Mammary epithelial cell (primary cell): ENCODE results near the gene ZKSCAN2.

Source experiments
- EZH2 ChIP-seq: IDR thresholded peaks from 2 replicates; pipeline ENCODE4 v1.6.1; 2012; ENCODE audit warnings: low read length, inconsistent platforms, borderline replicate concordance
- TF ChIP-seq, protein P1 (sequence below), 2 donors: IDR thresholded peaks in 1 of 2; conservative IDR thresholded peaks in 1 of 2; 2 replicates each; pipeline ENCODE4 v1.5.1; 2011 to 2012; ENCODE audit warnings: inconsistent platforms in 2 of 2, low read length in 2 of 2, mild to moderate bottlenecking in 2 of 2, control low read depth in 1 of 2, low read depth in 1 of 2; ENCODE audit not compliant: insufficient read depth in 1 of 2; ENCODE audit errors: extremely low read depth in 1 of 2

DNA sequence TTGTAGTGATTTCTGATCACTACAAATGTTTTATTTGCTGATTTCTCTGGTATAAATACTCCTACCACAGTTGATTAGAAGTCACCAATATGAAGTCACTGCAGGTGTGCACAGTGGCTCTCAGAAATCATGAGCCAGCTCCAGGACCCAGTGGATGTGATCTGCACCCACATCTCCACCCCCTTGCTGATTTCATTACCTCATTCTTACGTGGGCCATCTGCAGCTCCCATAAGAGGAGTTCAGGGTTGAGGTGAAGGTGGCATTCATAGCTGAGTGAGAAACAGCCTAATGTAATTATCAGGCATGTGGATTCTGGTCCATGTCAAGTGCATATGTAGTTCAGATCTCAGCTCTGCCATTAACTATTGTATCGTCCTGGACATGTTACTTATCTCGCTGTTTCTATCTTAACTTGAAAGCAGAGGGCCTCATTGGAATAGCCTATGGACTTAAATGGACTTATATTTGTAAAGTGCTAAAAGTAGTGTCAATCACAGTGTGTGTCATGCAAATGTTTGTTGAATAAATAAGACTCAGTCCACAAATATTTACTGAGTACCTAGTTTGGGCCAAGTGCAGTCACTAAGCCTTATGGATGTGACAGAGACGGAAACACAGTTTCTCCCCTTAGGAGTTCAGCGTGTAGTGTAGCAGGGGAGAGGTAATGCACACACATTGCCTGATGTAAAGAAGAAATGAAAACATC is 40.7 kb upstream of the ZKSCAN2 start:
- TF ChIP-seq, protein P1, sequence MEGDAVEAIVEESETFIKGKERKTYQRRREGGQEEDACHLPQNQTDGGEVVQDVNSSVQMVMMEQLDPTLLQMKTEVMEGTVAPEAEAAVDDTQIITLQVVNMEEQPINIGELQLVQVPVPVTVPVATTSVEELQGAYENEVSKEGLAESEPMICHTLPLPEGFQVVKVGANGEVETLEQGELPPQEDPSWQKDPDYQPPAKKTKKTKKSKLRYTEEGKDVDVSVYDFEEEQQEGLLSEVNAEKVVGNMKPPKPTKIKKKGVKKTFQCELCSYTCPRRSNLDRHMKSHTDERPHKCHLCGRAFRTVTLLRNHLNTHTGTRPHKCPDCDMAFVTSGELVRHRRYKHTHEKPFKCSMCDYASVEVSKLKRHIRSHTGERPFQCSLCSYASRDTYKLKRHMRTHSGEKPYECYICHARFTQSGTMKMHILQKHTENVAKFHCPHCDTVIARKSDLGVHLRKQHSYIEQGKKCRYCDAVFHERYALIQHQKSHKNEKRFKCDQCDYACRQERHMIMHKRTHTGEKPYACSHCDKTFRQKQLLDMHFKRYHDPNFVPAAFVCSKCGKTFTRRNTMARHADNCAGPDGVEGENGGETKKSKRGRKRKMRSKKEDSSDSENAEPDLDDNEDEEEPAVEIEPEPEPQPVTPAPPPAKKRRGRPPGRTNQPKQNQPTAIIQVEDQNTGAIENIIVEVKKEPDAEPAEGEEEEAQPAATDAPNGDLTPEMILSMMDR (conservative IDR thresholded peaks at IDR 0.05 in 1 of 2, IDR thresholded peaks at IDR 0.05 in 1 of 2; ENCODE audit: extremely low read depth in 1 of 2, insufficient read depth in 1 of 2, low read depth in 1 of 2, low read length in 2 of 2) = no peak
- TF ChIP-seq EZH2 = no peak
